Islet of Langerhans (tissue), 1 donor: ENCODE results near the gene RABL6.
"Not testable (repeated sequence)": the region's sequence is repeated elsewhere in the genome, so short reads cannot be mapped to it uniquely, and the experiment has no call there.

Experiments
- FAIRE-seq: peaks from one replicate; lab custom pipeline; 2011; peaks lifted over from hg19 to GRCh38; lab: Jason Lieb, UNC

The RABL6 gene, protein sequence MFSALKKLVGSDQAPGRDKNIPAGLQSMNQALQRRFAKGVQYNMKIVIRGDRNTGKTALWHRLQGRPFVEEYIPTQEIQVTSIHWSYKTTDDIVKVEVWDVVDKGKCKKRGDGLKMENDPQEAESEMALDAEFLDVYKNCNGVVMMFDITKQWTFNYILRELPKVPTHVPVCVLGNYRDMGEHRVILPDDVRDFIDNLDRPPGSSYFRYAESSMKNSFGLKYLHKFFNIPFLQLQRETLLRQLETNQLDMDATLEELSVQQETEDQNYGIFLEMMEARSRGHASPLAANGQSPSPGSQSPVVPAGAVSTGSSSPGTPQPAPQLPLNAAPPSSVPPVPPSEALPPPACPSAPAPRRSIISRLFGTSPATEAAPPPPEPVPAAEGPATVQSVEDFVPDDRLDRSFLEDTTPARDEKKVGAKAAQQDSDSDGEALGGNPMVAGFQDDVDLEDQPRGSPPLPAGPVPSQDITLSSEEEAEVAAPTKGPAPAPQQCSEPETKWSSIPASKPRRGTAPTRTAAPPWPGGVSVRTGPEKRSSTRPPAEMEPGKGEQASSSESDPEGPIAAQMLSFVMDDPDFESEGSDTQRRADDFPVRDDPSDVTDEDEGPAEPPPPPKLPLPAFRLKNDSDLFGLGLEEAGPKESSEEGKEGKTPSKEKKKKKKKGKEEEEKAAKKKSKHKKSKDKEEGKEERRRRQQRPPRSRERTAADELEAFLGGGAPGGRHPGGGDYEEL

GRCh38 chr9:136807281-136808074 is at the start of gene RABL6:
RABL6 (plus strand) TSS chr9:136807948; CDS start chr9:136808197, 249 bp downstream.
- no peak for FAIRE-seq

GRCh38 chr9:136759001-136759400 is 48.7 kb upstream of the RABL6 start:
- FAIRE-seq = no peak

GRCh38 chr9:136759436-136760325 is 48.1 kb upstream of the RABL6 start:
- no peak for FAIRE-seq

GRCh38 chr9:136760424-136760823 is 47.3 kb upstream of the RABL6 start:
- FAIRE-seq = no peak

DNA sequence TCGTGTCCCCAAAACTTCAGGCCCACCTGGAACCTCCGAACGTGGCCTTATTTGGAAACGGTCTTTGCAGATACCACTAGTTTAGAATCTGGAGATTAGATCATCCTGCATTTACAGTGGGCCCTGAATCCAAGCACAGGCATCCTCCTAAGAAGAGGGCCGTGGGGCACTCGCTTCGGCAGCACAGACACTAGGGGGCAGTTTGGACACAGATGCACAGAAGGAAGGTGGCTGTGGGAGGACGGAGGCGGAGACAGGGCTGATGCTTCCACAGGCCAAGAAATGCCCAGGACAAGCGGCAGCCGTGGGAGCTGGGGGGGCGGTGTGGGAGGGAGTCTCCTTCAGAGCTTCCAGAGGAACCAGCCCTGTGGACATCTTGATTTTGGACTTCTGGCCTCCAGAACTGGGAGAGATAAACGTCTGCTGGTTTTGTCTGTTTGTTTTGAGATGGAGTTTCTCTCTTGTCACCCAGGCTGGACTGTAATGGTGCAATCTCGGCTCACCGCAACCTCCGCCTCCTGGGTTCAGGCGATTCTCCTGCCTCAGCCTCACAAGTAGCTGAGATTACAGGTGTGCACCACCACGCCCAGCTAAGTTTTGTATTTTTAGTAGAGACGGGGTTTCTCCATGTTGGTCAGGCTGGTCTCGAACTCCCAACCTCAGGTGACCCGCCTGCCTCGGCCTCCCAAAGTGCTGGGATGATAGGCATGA is 46.8 kb upstream of the RABL6 start:
- FAIRE-seq = not testable (repeated sequence)

DNA sequence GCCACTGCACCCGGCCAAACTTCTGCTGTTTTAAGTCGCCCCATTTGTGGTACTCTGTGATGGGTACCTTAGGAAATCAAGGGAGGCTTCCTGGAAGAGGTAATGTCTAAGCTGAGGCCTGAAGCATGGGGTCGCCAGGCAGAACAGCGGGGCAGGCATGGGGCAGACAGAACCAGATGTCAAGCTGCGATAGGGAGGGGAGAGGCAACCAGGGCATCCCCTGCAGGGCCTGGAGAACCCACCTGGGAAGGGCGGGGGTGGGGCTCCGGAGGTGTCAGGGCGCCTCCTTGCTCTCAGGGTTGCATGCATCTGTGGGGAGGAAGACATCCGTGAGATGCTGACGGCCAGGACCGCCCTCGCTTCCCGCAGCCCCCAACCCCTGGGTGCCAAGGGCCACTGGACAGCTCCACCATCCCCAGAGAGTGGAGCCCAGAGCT is 46.2 kb upstream of the RABL6 start:
- FAIRE-seq = no peak

DNA sequence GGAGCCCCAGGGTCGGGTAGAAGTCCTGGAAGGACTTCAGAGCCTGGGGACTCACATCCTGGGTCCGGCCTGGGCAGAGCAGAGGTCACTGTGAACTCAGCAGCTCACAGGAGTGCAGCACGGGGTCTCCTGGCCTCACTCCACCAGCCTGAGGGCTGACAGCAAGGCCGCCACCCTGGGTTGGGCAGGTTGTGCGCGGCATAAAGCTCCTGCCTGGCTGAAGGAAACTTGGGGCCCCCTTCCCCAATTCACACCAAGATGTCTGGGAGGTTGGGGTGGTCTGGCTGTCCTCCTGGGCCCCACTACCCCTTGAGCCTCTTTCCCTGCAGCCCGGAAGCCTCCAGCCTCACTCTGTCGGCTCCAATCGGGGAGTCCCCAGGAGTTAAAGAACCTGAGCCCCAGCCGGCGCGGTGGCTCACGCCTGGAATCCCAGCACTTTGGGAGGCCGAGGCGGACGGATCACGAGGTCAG is 45.5 kb upstream of the RABL6 start:
- no peak for FAIRE-seq

DNA sequence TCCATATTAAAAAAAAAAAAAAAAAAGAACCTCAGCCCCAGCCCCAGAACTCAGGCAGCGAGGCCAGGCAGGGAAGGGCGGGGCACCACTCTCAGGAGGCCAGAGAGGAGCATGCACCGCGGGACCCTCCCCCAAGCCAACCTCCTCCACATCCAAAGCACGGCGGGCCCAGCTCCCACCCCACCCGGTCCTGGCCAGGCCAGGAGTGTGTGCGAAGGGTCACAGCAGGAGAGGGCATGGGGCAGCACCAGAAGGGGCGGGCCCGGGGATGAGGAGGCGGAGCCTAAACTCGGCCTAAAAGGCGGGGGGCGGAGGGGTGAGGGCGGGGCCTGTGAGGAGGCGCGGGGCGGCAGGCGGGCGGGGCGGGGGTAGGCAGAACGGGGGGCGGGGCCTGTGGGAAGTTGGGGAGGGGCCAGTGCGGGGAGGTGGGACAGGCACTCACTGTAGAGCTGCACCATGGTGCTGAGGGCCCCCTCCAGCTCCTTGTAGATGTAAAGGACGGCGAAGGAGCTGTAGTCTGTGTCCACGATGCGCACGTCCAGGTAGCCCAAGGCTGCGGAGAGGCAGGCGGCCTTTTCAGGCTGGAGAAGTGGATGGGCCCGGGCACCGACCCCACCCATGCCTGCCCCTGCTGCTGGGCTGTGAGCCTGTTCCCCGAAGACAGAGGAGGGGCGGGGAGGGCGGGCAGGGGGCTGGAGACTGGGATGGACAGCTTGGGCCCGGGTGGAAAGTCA is 44.7 kb upstream of the RABL6 start:
- no peak for FAIRE-seq

- no peak for FAIRE-seq
Observed at GRCh38 chr9:136763649-136764035, 44.1 kb upstream of the RABL6 start.

DNA sequence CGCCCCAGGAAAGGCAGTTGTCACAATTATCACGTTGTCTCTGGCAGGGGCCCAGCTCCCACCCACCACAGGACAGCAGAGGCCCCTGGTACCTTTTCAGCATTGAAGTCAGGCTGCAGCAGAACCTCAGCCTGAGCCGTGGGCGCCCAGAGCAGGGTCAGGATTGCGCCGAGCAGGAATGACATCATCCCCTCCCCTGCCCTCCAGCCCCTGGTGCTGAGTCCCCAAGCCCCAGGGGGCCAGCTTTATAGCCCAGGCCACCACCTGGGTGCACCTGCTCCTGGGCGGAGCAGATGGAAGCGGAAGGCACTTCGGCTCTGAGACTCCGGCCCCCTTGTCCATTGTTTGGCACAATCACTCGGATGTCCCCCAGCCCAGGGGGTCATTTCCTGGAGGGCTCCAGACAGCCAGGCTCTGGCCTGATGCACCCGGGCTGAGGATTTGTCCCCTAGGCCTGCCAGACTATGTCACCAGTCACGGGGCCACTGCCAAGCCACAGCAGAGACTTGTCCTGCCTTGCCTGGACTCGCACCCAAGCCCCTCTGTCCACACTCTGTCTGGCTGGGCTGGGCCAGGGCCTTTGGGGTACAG is 43.4 kb upstream of the RABL6 start, which contains the start of gene LCN15:
Gene LCN15, minus strand, starts transcription at position 218 of the 591 bp plus-strand sequence. Its CDS starts 30 bp downstream, at position 188.
- no peak for FAIRE-seq

DNA sequence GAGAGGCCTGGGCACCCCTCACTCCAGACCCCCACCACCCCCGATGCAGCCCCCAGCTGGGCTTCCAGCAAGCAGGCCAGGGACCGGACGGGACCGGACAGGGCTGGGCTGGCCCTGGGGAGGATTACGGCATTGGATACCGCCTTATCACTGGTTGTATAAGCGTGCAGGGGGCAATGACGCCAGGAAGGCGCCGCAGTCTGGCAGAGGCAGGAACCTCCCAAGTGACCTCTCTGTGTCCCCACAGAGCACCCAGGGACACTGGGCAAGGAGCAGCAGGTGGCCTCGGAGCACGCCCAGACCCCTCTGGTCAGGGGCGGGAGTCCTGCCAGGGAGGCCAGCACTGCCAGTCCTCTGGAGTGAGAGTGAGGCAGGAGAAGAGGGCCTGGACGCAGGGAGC is 42.7 kb upstream of the RABL6 start:
- FAIRE-seq = no peak

DNA sequence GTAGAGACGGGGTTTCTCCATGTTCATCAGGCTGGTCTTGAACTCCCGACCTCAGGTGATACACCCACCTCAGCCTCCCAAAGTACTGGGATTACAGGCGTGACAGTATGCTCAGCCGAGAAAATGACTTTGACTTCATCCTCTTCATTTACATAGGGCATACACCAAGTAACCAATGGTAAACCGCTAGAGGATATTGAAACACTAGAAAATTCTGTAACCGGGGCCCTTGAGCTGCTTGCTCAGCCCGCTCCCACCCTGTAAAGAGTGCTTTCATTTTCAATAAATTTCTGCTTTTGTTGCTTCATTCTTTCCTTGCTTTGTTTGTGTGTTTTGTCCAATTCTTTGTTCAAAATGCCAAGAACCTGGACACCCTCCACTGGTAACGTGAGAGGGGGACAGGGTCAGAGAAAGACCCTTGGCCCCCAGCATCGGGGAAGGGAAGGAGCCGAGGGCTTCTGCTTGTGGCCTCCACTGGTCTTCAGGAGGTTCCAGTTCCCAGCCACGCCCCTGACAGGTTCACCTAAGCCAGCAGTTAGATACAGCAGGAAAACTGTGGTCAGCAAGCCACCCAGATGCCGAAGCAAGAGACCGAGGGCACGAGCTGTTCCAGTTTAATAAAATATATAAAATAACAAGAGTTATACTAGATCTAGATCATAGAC is 41.9 kb upstream of the RABL6 start:
- not testable (repeated sequence) for FAIRE-seq

DNA sequence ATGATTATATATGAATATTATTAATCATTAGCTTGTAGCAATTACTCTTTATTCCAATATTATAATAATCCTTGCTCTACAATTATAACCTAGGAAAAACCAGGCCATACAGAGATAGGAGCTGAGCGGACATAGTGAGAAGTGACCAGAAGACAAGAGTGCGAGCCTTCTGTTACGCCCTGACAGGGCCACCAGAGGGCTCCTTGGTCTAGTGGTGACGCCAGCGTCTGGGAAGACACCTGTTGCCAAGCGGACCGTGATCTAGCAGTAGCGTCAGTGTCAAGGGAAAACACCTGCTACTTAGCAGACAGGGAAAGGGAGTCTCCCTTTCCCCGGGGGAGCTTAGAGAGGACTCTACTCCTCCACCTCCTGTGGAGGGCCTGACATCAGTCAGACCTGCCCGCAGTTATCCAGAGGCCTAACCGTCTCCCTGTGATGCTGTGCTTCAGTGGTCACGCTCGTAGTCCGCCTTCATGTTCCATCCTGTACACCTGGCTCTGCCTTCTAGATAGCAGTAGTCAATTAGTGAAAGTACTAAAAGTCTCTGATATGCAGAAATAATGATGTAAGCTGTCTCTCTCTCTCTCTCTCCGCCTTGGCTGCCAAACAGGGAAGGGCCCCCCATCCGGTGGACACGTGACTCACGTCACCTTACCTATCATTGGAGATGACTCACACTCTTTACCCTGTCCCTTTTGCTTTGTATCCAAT is 41.2 kb upstream of the RABL6 start:
- peak; percentile 51 for FAIRE-seq

DNA sequence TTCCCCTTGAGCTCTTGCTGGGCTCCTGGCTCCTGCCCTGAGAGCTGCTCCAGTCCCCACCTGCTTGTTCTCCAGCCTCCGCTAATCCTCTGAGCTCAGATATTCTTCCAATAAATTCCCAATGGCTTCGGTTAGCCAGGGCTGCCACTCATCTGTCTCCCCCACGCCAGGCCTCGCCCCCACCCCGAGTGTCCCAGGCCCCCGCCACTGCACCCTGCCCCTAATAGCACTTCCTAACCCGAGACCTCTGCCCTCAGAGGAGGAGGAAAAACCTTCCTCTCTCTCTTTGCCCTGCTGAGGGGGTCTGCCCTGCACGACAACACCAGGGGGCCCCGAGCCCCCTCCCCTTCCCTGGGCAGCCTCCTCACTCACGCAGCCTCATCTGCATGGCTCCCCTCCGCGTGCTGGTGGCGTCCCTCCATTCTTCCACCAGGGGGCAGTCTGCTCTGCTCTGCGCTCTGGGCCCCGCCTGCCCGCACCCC is 38.0 kb upstream of the RABL6 start:
- no peak for FAIRE-seq

DNA sequence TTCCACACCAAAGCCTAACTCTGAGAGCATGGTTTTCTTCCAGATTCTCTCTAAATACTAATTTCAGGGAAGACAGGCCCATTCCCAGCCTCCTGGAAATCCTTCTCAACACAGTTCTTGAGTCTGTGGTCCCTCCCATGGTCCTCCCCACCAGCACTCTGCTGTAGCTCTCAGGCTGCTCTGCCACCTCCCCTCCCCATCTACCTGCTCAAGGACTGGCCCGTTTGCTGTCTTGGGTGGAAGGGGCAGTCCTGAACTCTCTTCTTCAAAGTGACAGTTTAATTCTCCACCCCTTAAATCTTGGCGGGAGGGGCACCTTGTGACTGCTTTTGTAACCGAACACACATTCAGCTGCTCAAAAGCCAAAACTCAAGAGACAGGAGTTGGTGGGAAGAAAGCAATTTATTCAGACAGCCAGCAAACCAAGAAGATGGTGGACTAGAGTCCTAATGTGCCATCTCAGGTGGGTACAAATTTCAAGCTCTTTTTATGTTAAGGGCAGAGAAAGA is 35.8 kb upstream of the RABL6 start:
- FAIRE-seq = no peak

DNA sequence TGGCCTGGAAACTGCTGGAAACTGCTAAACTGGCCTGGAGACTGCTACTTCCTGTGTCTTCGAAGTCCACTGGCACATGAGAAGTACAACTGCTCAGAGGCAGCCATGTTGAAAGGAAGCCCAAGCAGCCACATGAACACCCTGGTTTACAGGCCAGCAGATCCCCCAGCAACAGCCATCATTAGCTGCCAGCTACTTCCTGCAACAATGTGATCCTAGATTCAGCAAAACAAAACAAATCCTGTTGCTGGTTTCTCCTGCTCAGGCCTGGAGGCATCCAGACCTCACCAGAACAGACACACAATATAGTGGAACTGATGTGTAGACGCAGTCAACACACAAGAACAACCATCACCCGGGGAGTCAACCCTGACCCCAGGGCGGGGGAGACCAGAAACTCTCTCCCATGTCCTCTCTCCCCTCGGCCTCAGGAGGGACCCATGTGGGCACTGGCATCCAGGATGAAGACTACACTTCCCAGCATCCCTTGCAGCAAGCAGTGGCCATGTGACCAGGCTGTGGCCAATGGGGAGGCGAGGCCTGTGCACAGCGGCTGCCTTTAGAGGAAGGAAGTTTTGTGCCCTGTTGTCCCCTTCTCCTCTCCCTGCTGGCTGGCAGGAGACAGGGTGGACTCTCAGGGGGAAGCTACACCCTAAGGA is 34.2 kb upstream of the RABL6 start:
- no peak for FAIRE-seq

- no peak for FAIRE-seq
Observed at GRCh38 chr9:136774416-136775045, 33.2 kb upstream of the RABL6 start.
